DND-41 (cell line): ENCODE measurements around the gene P2RY8.
"Not testable (repeated sequence)": the region's sequence is repeated elsewhere in the genome, so short reads cannot be mapped to it uniquely, and the experiment has no call there.

Experiments used
- EZH2 ChIP-seq: IDR thresholded peaks from 3 replicates; pipeline ENCODE4 v1.6.1; 2012; ENCODE audit warnings: borderline replicate concordance, low read depth, mild to moderate bottlenecking, moderate library complexity, low read length, inconsistent platforms; ENCODE audit not compliant: severe bottlenecking
- TF ChIP-seq, protein P1 (sequence below): IDR thresholded peaks from 2 replicates; pipeline ENCODE4 v1.5.1; 2012; ENCODE audit warnings: borderline replicate concordance, low read length, moderate library complexity, mild to moderate bottlenecking; ENCODE audit not compliant: poor library complexity, severe bottlenecking; ENCODE audit errors: extremely low read depth

DNA sequence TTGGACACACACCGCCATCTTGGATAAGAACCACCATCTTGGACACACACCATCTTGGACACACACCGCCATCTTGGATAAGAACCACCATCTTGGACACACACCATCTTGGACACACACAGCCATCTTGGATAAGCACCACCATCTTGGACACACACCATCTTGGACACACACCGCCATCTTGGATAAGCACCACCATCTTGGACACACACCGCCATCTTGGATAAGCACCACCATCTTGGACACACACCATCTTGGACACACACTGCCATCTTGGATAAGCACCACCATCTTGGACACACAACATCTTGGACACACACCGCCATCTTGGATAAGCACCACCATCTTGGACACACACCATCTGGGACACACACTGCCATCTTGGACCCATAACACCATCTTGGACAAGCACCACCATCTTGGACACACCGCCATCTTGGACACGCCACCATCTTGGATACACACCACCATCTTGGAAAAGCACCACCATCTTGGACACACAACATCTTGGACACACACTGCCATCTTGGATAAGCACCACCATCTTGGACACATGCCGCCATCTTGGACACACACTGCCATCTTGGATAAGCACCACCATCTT, 88.9 kb downstream of the P2RY8 start:
- TF ChIP-seq, protein P1, sequence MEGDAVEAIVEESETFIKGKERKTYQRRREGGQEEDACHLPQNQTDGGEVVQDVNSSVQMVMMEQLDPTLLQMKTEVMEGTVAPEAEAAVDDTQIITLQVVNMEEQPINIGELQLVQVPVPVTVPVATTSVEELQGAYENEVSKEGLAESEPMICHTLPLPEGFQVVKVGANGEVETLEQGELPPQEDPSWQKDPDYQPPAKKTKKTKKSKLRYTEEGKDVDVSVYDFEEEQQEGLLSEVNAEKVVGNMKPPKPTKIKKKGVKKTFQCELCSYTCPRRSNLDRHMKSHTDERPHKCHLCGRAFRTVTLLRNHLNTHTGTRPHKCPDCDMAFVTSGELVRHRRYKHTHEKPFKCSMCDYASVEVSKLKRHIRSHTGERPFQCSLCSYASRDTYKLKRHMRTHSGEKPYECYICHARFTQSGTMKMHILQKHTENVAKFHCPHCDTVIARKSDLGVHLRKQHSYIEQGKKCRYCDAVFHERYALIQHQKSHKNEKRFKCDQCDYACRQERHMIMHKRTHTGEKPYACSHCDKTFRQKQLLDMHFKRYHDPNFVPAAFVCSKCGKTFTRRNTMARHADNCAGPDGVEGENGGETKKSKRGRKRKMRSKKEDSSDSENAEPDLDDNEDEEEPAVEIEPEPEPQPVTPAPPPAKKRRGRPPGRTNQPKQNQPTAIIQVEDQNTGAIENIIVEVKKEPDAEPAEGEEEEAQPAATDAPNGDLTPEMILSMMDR = not testable (repeated sequence)
- TF ChIP-seq EZH2 = not testable (repeated sequence)
